Amygdala (tissue), 56 donors: ENCODE measurements around the gene AZIN2.
"Not testable (repeated sequence)": the region's sequence is repeated elsewhere in the genome, so short reads cannot be mapped to it uniquely, and the experiment has no call there.

Source experiments
- DNase-seq, 56 donors: peaks; one replicate each; lab custom pipeline; 2025; lab: John Stamatoyannopoulos, UW

The AZIN2 gene

GRCh38 chr1:33080885-33081553 is at the start of gene AZIN2:
TSS of gene AZIN2 (plus strand) at chr1:33081153. CDS start at chr1:33082250, 1,097 bp downstream.
- DNase-seq, result peak; percentile 64 to 99 (median 94)

GRCh38 chr1:33031506-33031905 is 49.4 kb upstream of the AZIN2 start:
- DNase-seq, result no peak

GRCh38 chr1:33032126-33032869 is 48.7 kb upstream of the AZIN2 start:
- DNase-seq, result no peak

- no peak for DNase-seq
These were observed 44.9 kb upstream of the AZIN2 start for GRCh38 chr1:33036051-33036525.

GRCh38 chr1:33036526-33037503 is 44.1 kb upstream of the AZIN2 start, which contains the start of gene AK2:
TSS of gene AK2 (minus strand) at chr1:33036883. CDS start at chr1:33036828, 55 bp downstream.
- DNase-seq, result peak; percentile 32 to 98 (median 94)

GRCh38 chr1:33039840-33040239 is 41.1 kb upstream of the AZIN2 start:
- peak in 2 of 56 donors; percentile 6 to 25 for DNase-seq

GRCh38 chr1:33041026-33041425 is 39.9 kb upstream of the AZIN2 start:
- DNase-seq, result no peak

- DNase-seq, result no peak
These were observed 38.1 kb upstream of the AZIN2 start for GRCh38 chr1:33042831-33043230.

- no peak for DNase-seq
These were observed 37.5 kb upstream of the AZIN2 start for GRCh38 chr1:33043267-33044092.

- peak in 5 of 56 donors; percentile 17 to 25 (median 18) for DNase-seq
These were observed 35.7 kb upstream of the AZIN2 start for GRCh38 chr1:33045246-33045645.

- no peak for DNase-seq
These were observed 35.1 kb upstream of the AZIN2 start for GRCh38 chr1:33045814-33046213.

- not testable (repeated sequence) for DNase-seq
These were observed 34.7 kb upstream of the AZIN2 start for GRCh38 chr1:33046234-33046633.

GRCh38 chr1:33047290-33047689 is 33.7 kb upstream of the AZIN2 start:
- no peak for DNase-seq

- no peak for DNase-seq
These were observed 33.1 kb upstream of the AZIN2 start for GRCh38 chr1:33047839-33048305.

- peak in 1 of 56 donors; percentile 7 for DNase-seq
These were observed 32.5 kb upstream of the AZIN2 start for GRCh38 chr1:33048426-33048825.

GRCh38 chr1:33049371-33049770 is 31.6 kb upstream of the AZIN2 start:
- DNase-seq, result no peak

- DNase-seq, result peak in 2 of 56 donors; percentile 3 to 24
These were observed 30.5 kb upstream of the AZIN2 start for GRCh38 chr1:33050221-33051076.
